A549 (cell line): Measurements from ENCODE around the gene RGS2. TPM values are rescaled to one million over a fixed set of nuclear protein-coding genes. Genes with fewer than 3 reads are reported as not detected.

ENCODE experiments used
- ATAC-seq, 2 experiments: fragments of 200-7000 bp in 1 of 2; fragments of >200 bp in 1 of 2; cut with Nextera tagmentation in 1 of 2; cut with Tn5 transposase in 1 of 2; 3 replicates each; pipeline versions ENCODE4 v1.8.0 to v1.9.1; 2018 to 2020; ENCODE audit warnings: mild to moderate bottlenecking in 1 of 2, moderate library complexity in 1 of 2
- CTCF ChIA-PET: fragments of 300-600 bp; sonication (Branson Sonifier 250); formaldehyde crosslinking; extraction: SDS; loops from one replicate; lab custom pipeline; 2021; ENCODE audit warnings: antibody characterized with exemption, inconsistent platforms; lab: Yijun Ruan, JAX
- POLR2A ChIA-PET: fragments of 350-600 bp; formaldehyde crosslinking; extraction: SDS; loops from one replicate; lab custom pipeline; 2021; ENCODE audit warnings: antibody characterized with exemption, inconsistent platforms; lab: Yijun Ruan, JAX
- DNase-seq, 2 experiments: peaks; one replicate each; pipeline versions ENCODE4 v3.0.0 to v3.0.0-alpha.2; 2011 to 2016; ENCODE audit warnings: low read depth in 1 of 2, low spot score in 1 of 2
- FAIRE-seq: peaks from 2 replicates; lab custom pipeline; 2011; peaks lifted over from hg19 to GRCh38; lab: Jason Lieb, UNC
- H3K27ac ChIP-seq, 2 experiments: fragments of >200 bp; sonication (Bioruptor Twin); formaldehyde crosslinking; 3 replicates each; pipeline ENCODE4 v1.5.1; 2016 to 2017
- H3K4me1 ChIP-seq: fragments of >200 bp; sonication (Bioruptor Twin); formaldehyde crosslinking; 3 replicates; pipeline ENCODE4 v1.6.1; 2016
- H3K4me2 ChIP-seq: fragments of >200 bp; sonication (Bioruptor Twin); formaldehyde crosslinking; 3 replicates; pipeline ENCODE4 v1.6.1; 2016
- H3K4me3 ChIP-seq: fragments of >200 bp; sonication (Bioruptor Twin); formaldehyde crosslinking; 3 replicates; pipeline ENCODE4 v1.5.1; 2016
- H3K9me3 ChIP-seq: fragments of >200 bp; sonication (Bioruptor Twin); formaldehyde crosslinking; 3 replicates; pipeline ENCODE4 v1.6.1; 2016
- ATOH8 ChIP-seq: fragments of 250-450 bp; sonication (Bioruptor Pico); IDR thresholded peaks from 2 replicates; pipeline ENCODE4 v1.5.0; 2020; ENCODE audit warnings: low read depth, mild to moderate bottlenecking, moderate library complexity
- BCL3 ChIP-seq: fragments of >200 bp; sonication (Bioruptor Twin); formaldehyde crosslinking; IDR thresholded peaks from 3 replicates; pipeline ENCODE4 v1.6.1; 2016
- CBX8 ChIP-seq: fragments of 200-600 bp; sonication (generic); IDR thresholded peaks from 2 replicates; pipeline ENCODE4 v1.6.1; 2016
- CEBPB ChIP-seq, 2 experiments: fragments of >200 bp in 1 of 2; sonication (Bioruptor Twin) in 1 of 2; formaldehyde crosslinking in 1 of 2; IDR thresholded peaks; 2 replicates each; pipeline ENCODE4 v1.6.1; 2012 to 2016
- EHMT2 ChIP-seq: fragments of 200-600 bp; sonication (generic); IDR thresholded peaks from 2 replicates; pipeline ENCODE4 v1.6.1; 2016; ENCODE audit warnings: antibody characterized with exemption, low read depth, mild to moderate bottlenecking, moderate library complexity
- FOSL2 ChIP-seq, 2 experiments: fragments of 450-650 bp in 1 of 2; fragments of >200 bp in 1 of 2; sonication (Bioruptor Twin) in 1 of 2; formaldehyde crosslinking; IDR thresholded peaks; 2 replicates each; pipeline versions ENCODE4 v1.5.0 to v1.6.1; 2016 to 2020; ENCODE audit warnings: mild to moderate bottlenecking in 1 of 2, moderate library complexity in 1 of 2
- FOXS1 ChIP-seq: fragments of 250-450 bp; sonication (Bioruptor Pico); IDR thresholded peaks from 2 replicates; pipeline ENCODE4 v1.5.0; 2020; ENCODE audit warnings: mild to moderate bottlenecking, moderate library complexity
- HDAC2 ChIP-seq: fragments of 200-600 bp; sonication (generic); IDR thresholded peaks from 2 replicates; pipeline ENCODE4 v1.6.1; 2016
- HEYL ChIP-seq: fragments of 250-450 bp; sonication (Bioruptor Pico); IDR thresholded peaks from 2 replicates; pipeline ENCODE4 v1.8.0; 2021; ENCODE audit warnings: mild to moderate bottlenecking, moderate library complexity
- HMGXB4 ChIP-seq: fragments of 250-450 bp; sonication (Bioruptor Pico); IDR thresholded peaks from 2 replicates; pipeline ENCODE4 v1.5.0; 2021; ENCODE audit warnings: mild to moderate bottlenecking, moderate library complexity, borderline replicate concordance
- HOXA7 ChIP-seq: fragments of 250-450 bp; sonication (Bioruptor Pico); IDR thresholded peaks from 2 replicates; pipeline ENCODE4 v1.5.0; 2020; ENCODE audit warnings: mild to moderate bottlenecking, moderate library complexity
- JUNB ChIP-seq: fragments of >200 bp; sonication (Bioruptor Twin); formaldehyde crosslinking; IDR thresholded peaks from 2 replicates; pipeline ENCODE4 v1.6.1; 2016
- KDM5A ChIP-seq: fragments of 200-600 bp; sonication (generic); IDR thresholded peaks from 2 replicates; pipeline ENCODE4 v1.6.1; 2016; ENCODE audit warnings: antibody characterized with exemption, mild to moderate bottlenecking
- MAX ChIP-seq: IDR thresholded peaks from 2 replicates; pipeline ENCODE4 v1.6.1; 2012
- NPAS2 ChIP-seq: fragments of 250-450 bp; sonication (Bioruptor Pico); IDR thresholded peaks from 2 replicates; pipeline ENCODE4 v1.8.0; 2022; ENCODE audit warnings: mild to moderate bottlenecking, moderate library complexity, borderline replicate concordance
- NR3C1 ChIP-seq: fragments of >200 bp; sonication (Bioruptor Twin); formaldehyde crosslinking; IDR thresholded peaks from 3 replicates; pipeline ENCODE4 v1.6.1; 2017
- PBX3 ChIP-seq: IDR thresholded peaks from 2 replicates; pipeline ENCODE4 v1.6.1; 2012
- POLR2A ChIP-seq: IDR thresholded peaks from 2 replicates; pipeline ENCODE4 v1.6.1; 2012; ENCODE audit warnings: mild to moderate bottlenecking, low read length
- POLR2AphosphoS2 ChIP-seq: conservative IDR thresholded peaks from 2 replicates; pipeline ENCODE4 v1.6.1; 2012; ENCODE audit warnings: low read length, improper control_type of control experiment, inconsistent platforms
- RARB ChIP-seq: fragments of 250-450 bp; sonication (Bioruptor Pico); IDR thresholded peaks from 2 replicates; pipeline ENCODE4 v1.8.0; 2021; ENCODE audit warnings: mild to moderate bottlenecking, moderate library complexity
- RCOR1 ChIP-seq: fragments of 150-350 bp; IDR thresholded peaks from 2 replicates; pipeline ENCODE4 v1.6.1; 2014; ENCODE audit warnings: antibody characterized with exemption, low read length, low read depth
- REST ChIP-seq: fragments of 200-600 bp; sonication (generic); IDR thresholded peaks from 2 replicates; pipeline ENCODE4 v1.6.1; 2016; ENCODE audit warnings: antibody characterized with exemption, mild to moderate bottlenecking, moderate library complexity
- RFX5 ChIP-seq: fragments of 450-650 bp; IDR thresholded peaks from 2 replicates; pipeline ENCODE4 v1.7.1; 2014; ENCODE audit warnings: antibody characterized with exemption, mild to moderate bottlenecking, moderate library complexity
- RNF2 ChIP-seq: fragments of 200-600 bp; sonication (generic); IDR thresholded peaks from 2 replicates; pipeline ENCODE4 v1.6.1; 2016; ENCODE audit warnings: low read depth, mild to moderate bottlenecking, antibody characterized with exemption, moderate library complexity, borderline replicate concordance
- SMC3 ChIP-seq: fragments of >200 bp; sonication (Bioruptor Twin); formaldehyde crosslinking; IDR thresholded peaks from 3 replicates; pipeline ENCODE4 v1.6.1; 2018; ENCODE audit warnings: inconsistent platforms
- TFCP2L1 ChIP-seq: fragments of 250-450 bp; sonication (Bioruptor Pico); IDR thresholded peaks from 2 replicates; pipeline ENCODE4 v1.5.0; 2021; ENCODE audit warnings: mild to moderate bottlenecking
- USF2 ChIP-seq: fragments of 450-650 bp; IDR thresholded peaks from 2 replicates; pipeline ENCODE4 v1.6.1; 2014; ENCODE audit warnings: antibody characterized with exemption
- ZC3H11A ChIP-seq: fragments of 450-650 bp; IDR thresholded peaks from 2 replicates; pipeline ENCODE4 v1.6.1; 2014; ENCODE audit warnings: antibody characterized with exemption, mild to moderate bottlenecking
- ZNF302 ChIP-seq: fragments of 250-450 bp; sonication (Bioruptor Pico); IDR thresholded peaks from 2 replicates; pipeline ENCODE4 v1.9.0; 2021; ENCODE audit warnings: inconsistent platforms, mild to moderate bottlenecking, moderate library complexity
- WGBS: methylation state at CpG from one replicate; pipeline ENCODE4 v1.1.6; 2017; ENCODE audit errors: missing lambda C conversion rate; 5-methylcytosine and 5-hydroxymethylcytosine counted together
- polyA plus RNA-seq, 4 experiments: library from polyadenylated mRNA; depleted of rRNA in 3 of 4; stranded (reverse); fragments of >200 nt; fragmentation: RNase III in 1 of 4; extraction: RNeasy Plus Mini Kit Qiagen cat#74134 plus additional on column Dnase treatment in 1 of 4; gene quantifications; 2 replicates in 3 of 4; 3 replicates in 1 of 4; pipeline ENCODE4 v1.2.3, GENCODE V29; 2011 to 2017

RGS2 gene
- polyA plus RNA-seq, 2 of the 4 experiments (the other 2 are of a cell fraction) = 20.1 to 26.5 TPM

- no peak for TF ChIP-seq POLR2A
- no peak for TF ChIP-seq CBX8
- no peak for TF ChIP-seq KDM5A
- no peak for TF ChIP-seq PBX3
- TF ChIP-seq FOSL2 (IDR thresholded peaks at IDR 0.05) = no peak
- TF ChIP-seq FOSL2 (CRISPR knock-in tag; IDR thresholded peaks at IDR 0.05) = no peak
- no peak for TF ChIP-seq RARB (CRISPR knock-in tag)
- TF ChIP-seq JUNB = no peak
- no peak for TF ChIP-seq HDAC2
- TF ChIP-seq POLR2AphosphoS2 = no peak
- no peak for TF ChIP-seq ATOH8
- no peak for TF ChIP-seq HMGXB4 (CRISPR knock-in tag)
- no peak for TF ChIP-seq HEYL (CRISPR knock-in tag)
- no peak for TF ChIP-seq TFCP2L1 (CRISPR knock-in tag)
- TF ChIP-seq RNF2 = no peak
- no peak for DNase-seq
- H3K4me1 ChIP-seq = peaks cover 13% of the 10 kb centered on the region; the same call in 2 of the 3 replicates
- H3K4me2 ChIP-seq = no peak overlapping the region
- peak; percentile 36 for FAIRE-seq
- no peaks in the 10 kb centered on the region for H3K9me3 ChIP-seq
- ChIA-PET POLR2A (no interaction called here), CTCF (no interaction called here)
- ATAC-seq = no peak
- H3K27ac ChIP-seq = peak overlapping the region in 1 of 2 experiments; percentile 56; a peak in 1 of 6 replicates
- no peak overlapping the region for H3K4me3 ChIP-seq
- WGBS = 80% methylated on average over 5 of the region's 5 CpGs
Measured at GRCh38 chr1:192860478-192861185, 51.8 kb downstream of the RGS2 start.

GRCh38 chr1:192861860-192862259 lies 53.0 kb downstream of the RGS2 start:
- Histone ChIP-seq H3K4me2 (peak overlapping the region; percentile 23; the same call in 1 of the 3 replicates), H3K4me1 (peaks cover 13% of the 10 kb centered on the region; the same call in 2 of the 3 replicates), H3K9me3 (no peaks in the 10 kb centered on the region), H3K4me3 (no peak overlapping the region), H3K27ac (peak overlapping the region in 1 of 2 experiments; percentile 56; a peak in 1 of 6 replicates)
- ChIA-PET CTCF (interaction anchor here (1.0 kb wide), 1 partner anchor 11 kb away, joined by 3 read pairs; no protein-coding TSS in a partner anchor), POLR2A (no interaction called here)
- 8% methylated on average over 4 of the region's 4 CpGs for WGBS
- FAIRE-seq (no peak), ATAC-seq (no peak), DNase-seq (peak in 1 of 2 experiments; percentile 3)
- TF ChIP-seq SMC3 = no peak
- TF ChIP-seq USF2 = no peak
- TF ChIP-seq HOXA7 (CRISPR knock-in tag) = no peak
- no peak for TF ChIP-seq RNF2
- TF ChIP-seq MAX = no peak
- no peak for TF ChIP-seq RCOR1
- TF ChIP-seq REST = no peak
- no peak for TF ChIP-seq ZC3H11A
- TF ChIP-seq BCL3 = no peak
- no peak for TF ChIP-seq RFX5
- no peak for TF ChIP-seq NPAS2
- TF ChIP-seq FOXS1 (CRISPR knock-in tag) = no peak
- no peak for TF ChIP-seq EHMT2
- TF ChIP-seq CEBPB (IDR thresholded peaks at IDR 0.05) = no peak
- TF ChIP-seq ZNF302 (CRISPR knock-in tag) = no peak
- TF ChIP-seq NR3C1 = no peak
